Endothelial cell of umbilical vein (primary cell): ENCODE results near the gene TMEM161A. TPM values are rescaled to one million over a fixed set of nuclear protein-coding genes. Genes with fewer than 3 reads are reported as not detected.

Experiments used
- BruUV-seq: library from RNA; stranded (reverse); fragments of 400-500 nt; replicated peaks from 2 replicates; lab custom pipeline; 2021; lab: Mats Ljungman, UMichigan
- CTCF ChIA-PET: fragments of 300-600, 350-600 bp; sonication (Branson Sonifier 250); formaldehyde crosslinking; loops from one replicate; lab custom pipeline; 2021; ENCODE audit warnings: antibody characterized with exemption, inconsistent platforms; lab: Charles Lee
- POLR2A ChIA-PET: fragments of 300-600, 350-600 bp; sonication (Branson Sonifier 250); formaldehyde crosslinking; loops from one replicate; lab custom pipeline; 2021; ENCODE audit warnings: antibody characterized with exemption, inconsistent platforms; lab: Charles Lee
- DNase-seq: peaks from one replicate; pipeline ENCODE4 v3.0.0-alpha.2; 2011; ENCODE audit warnings: low read depth, low spot score
- FAIRE-seq: peaks from 2 replicates; lab custom pipeline; 2011; peaks lifted over from hg19 to GRCh38; lab: Jason Lieb, UNC
- H2AFZ ChIP-seq: 2 replicates; pipeline ENCODE4 v1.6.0; 2012; ENCODE audit warnings: low read depth, low read length, control low read depth, inconsistent platforms
- H3K27ac ChIP-seq: 2 replicates; pipeline ENCODE4 v1.5.1; 2011; ENCODE audit warnings: low read depth, mild to moderate bottlenecking, control low read depth, low read length, moderate library complexity; ENCODE audit not compliant: insufficient read depth
- H3K27me3 ChIP-seq, 2 experiments: 2 replicates each; pipeline versions ENCODE4 v1.6.0 to v1.6.1; 2011; ENCODE audit warnings: low read length in 2 of 2, mixed read lengths in 1 of 2; ENCODE audit not compliant: control insufficient read depth in 2 of 2, insufficient read depth in 2 of 2
- H3K36me3 ChIP-seq, 2 experiments: 2 replicates in 1 of 2; 3 replicates in 1 of 2; pipeline ENCODE4 v1.5.1; 2011; ENCODE audit warnings: low read length in 2 of 2, mild to moderate bottlenecking in 1 of 2, moderate library complexity in 1 of 2; ENCODE audit not compliant: control insufficient read depth in 2 of 2, insufficient read depth in 2 of 2; ENCODE audit errors: extremely low read depth in 1 of 2
- H3K4me1 ChIP-seq: 3 replicates; pipeline ENCODE4 v1.5.1; 2011; ENCODE audit warnings: mild to moderate bottlenecking, low read length; ENCODE audit not compliant: control insufficient read depth, insufficient read depth; ENCODE audit errors: extremely low read depth
- H3K4me2 ChIP-seq: 2 replicates; pipeline ENCODE4 v1.6.1; 2011; ENCODE audit warnings: low read length, control low read depth, mixed read lengths; ENCODE audit not compliant: insufficient read depth
- H3K4me3 ChIP-seq, 3 experiments: fragments of 200-600 bp in 1 of 3; sonication (generic), shearing (Covaris generic) in 1 of 3; replicated peaks in 1 of 3; 2 replicates each; pipeline ENCODE4 v1.5.1; 2011 to 2016; ENCODE audit warnings: control low read depth in 3 of 3, low read length in 3 of 3, mild to moderate bottlenecking in 2 of 3, inconsistent platforms in 1 of 3, low read depth in 1 of 3, moderate library complexity in 1 of 3; ENCODE audit not compliant: insufficient read depth in 1 of 3
- H3K79me2 ChIP-seq: 2 replicates; pipeline ENCODE4 v1.6.0; 2012; ENCODE audit warnings: low read length, inconsistent platforms; ENCODE audit not compliant: control insufficient read depth, insufficient read depth
- H3K9ac ChIP-seq: replicated peaks from 2 replicates; pipeline ENCODE3; 2011; ENCODE audit warnings: low read length, control low read depth; ENCODE audit not compliant: insufficient read depth; ENCODE audit errors: extremely low read depth
- H3K9me1 ChIP-seq: replicated peaks from 3 replicates; pipeline ENCODE4 v1.6.0; 2011; ENCODE audit warnings: mild to moderate bottlenecking, low read length; ENCODE audit not compliant: control insufficient read depth, insufficient read depth; ENCODE audit errors: extremely low read depth
- H3K9me3 ChIP-seq: replicated peaks from 2 replicates; pipeline ENCODE4 v1.5.1; 2012; ENCODE audit warnings: low read length, inconsistent platforms; ENCODE audit not compliant: control insufficient read depth, insufficient read depth
- H4K20me1 ChIP-seq: replicated peaks from 2 replicates; pipeline ENCODE3; 2011; ENCODE audit warnings: mild to moderate bottlenecking, low read length; ENCODE audit not compliant: control insufficient read depth, insufficient read depth; ENCODE audit errors: extremely low read depth
- EZH2 ChIP-seq: IDR thresholded peaks from 2 replicates; pipeline ENCODE4 v1.6.1; 2012; ENCODE audit warnings: borderline replicate concordance, low read depth, mild to moderate bottlenecking, moderate library complexity, low read length, inconsistent platforms; ENCODE audit not compliant: severe bottlenecking
- FOS ChIP-seq: IDR thresholded peaks from 2 replicates; pipeline ENCODE4 v1.6.1; 2011; ENCODE audit warnings: mild to moderate bottlenecking, low read length, moderate library complexity, borderline replicate concordance; ENCODE audit not compliant: insufficient read depth
- GATA2 ChIP-seq: IDR thresholded peaks from 2 replicates; pipeline ENCODE4 v1.7.0; 2011; ENCODE audit warnings: low read depth, mild to moderate bottlenecking, moderate library complexity, mixed read lengths, low read length; ENCODE audit not compliant: insufficient read length, insufficient read depth
- JUN ChIP-seq: IDR thresholded peaks from 2 replicates; pipeline ENCODE4 v1.6.1; 2011; ENCODE audit warnings: borderline replicate concordance, low read depth; ENCODE audit not compliant: insufficient read length, insufficient read depth
- MYC ChIP-seq: IDR thresholded peaks from one replicate; pipeline ENCODE4 v1.6.1; 2011; ENCODE audit warnings: mild to moderate bottlenecking, low read depth, low read length
- POLR2A ChIP-seq: IDR thresholded peaks from 2 replicates; pipeline ENCODE4 v1.6.1; 2012; ENCODE audit warnings: low read depth, mild to moderate bottlenecking, control low read depth, low read length
- POLR2AphosphoS5 ChIP-seq: IDR thresholded peaks from 2 replicates; pipeline ENCODE4 v1.6.1; 2012; ENCODE audit warnings: low read depth, mild to moderate bottlenecking, control low read depth, low read length, moderate library complexity; ENCODE audit not compliant: insufficient read depth
- dilution Hi-C: fragments of 300-500 bp; cut with MboI; formaldehyde crosslinking; loops from one replicate; pipeline ENCODE4 v1.15.0; 2019; ENCODE audit warnings: low sequenced_read_pairs; ENCODE audit not compliant: extremely low pct_ligation_motif_present
- intact Hi-C: fragments of 100-400 bp; cut with micrococcal nuclease; formaldehyde crosslinking; loops from one replicate; pipeline ENCODE4 v1.10.0; 2022
- polyA plus RNA-seq, 4 experiments: library from polyadenylated mRNA; depleted of rRNA in 3 of 4; stranded (reverse) in 3 of 4; unstranded in 1 of 4; fragments of >200 nt; gene quantifications; 2 replicates each; pipeline versions ENCODE4 v1.2.1 to v1.2.3, GENCODE V29; 2011 to 2012; ENCODE audit warnings: missing spikeins in 1 of 4
- total RNA-seq: library from RNA; stranded (reverse); gene quantifications from 2 replicates; pipeline ENCODE4 v1.2.3, GENCODE V29; 2021
- TF ChIP-seq, protein P1 (sequence below), 2 donors: IDR thresholded peaks; 1 replicate in 1 of 2; 2 replicates in 1 of 2; pipeline ENCODE4 v1.5.1; 2011; ENCODE audit warnings: low read length in 2 of 2, mild to moderate bottlenecking in 2 of 2, moderate library complexity in 2 of 2, control low read depth in 1 of 2, inconsistent platforms in 1 of 2, low read depth in 1 of 2; ENCODE audit not compliant: insufficient read depth in 1 of 2; ENCODE audit errors: extremely low read depth in 1 of 2
- TF ChIP-seq, protein P2 (sequence below): IDR thresholded peaks from 2 replicates; pipeline ENCODE4 v1.6.1; 2011; ENCODE audit not compliant: insufficient read depth, insufficient read length

TMEM161A gene
- total and polyA plus RNA-seq, 2 donors (not counting 3 experiments of a cell fraction or from before 2014, with no cell fraction given) = 24.1 to 54.9 TPM

DNA sequence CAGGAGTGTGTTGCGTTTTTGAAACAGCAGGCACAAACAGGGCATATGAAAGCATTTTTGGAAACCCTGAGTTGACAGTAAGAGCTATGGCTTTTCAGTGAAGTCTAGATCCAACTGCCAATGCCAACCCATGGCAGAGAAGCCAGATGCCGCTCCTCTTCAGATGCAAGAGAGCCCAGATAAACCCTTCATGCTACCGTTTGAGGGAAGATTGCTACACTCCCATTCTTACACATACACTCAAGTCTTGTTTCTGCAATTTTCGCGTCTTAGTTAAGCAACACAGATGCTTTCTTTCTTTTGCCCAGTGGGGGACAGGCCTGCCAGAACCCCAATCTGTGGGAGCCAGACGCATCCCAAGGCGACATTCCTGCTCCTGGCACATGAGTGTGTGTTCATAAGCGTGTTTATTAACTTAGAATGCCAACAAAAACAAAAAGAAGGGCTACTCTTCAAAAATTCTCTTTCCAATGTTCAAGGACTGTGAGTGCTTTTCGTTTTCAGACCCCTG is 43.3 kb upstream of the TMEM161A start:
- dilution Hi-C loops = no loop called here
- Histone ChIP-seq H3K79me2 (no peaks in the 10 kb centered on the region), H2AFZ (no peak overlapping the region), H3K4me2 (no peak overlapping the region), H3K27me3 (no peaks in the 10 kb centered on the region), H3K9me1 (no peaks in the 10 kb centered on the region), H3K4me3 (no peak overlapping the region), H3K9me3 (no peaks in the 10 kb centered on the region), H3K9ac (no peak overlapping the region), H3K27ac (no peak overlapping the region), H3K36me3 (peaks cover 0 to 6% of the 10 kb centered on the region in 2 experiments), H3K4me1 (no peaks in the 10 kb centered on the region), H4K20me1 (no peaks in the 10 kb centered on the region)
- FAIRE-seq = no peak
- no peak for DNase-seq
- ChIA-PET CTCF (no interaction called here), POLR2A (interaction anchor here (0.7 kb wide), 1 partner anchor 32 kb away, joined by 3 read pairs; no protein-coding TSS in a partner anchor)
- no TSS peak for BruUV-seq
- intact Hi-C loops = no loop called here
- no peak for TF ChIP-seq GATA2
- TF ChIP-seq, protein P1, sequence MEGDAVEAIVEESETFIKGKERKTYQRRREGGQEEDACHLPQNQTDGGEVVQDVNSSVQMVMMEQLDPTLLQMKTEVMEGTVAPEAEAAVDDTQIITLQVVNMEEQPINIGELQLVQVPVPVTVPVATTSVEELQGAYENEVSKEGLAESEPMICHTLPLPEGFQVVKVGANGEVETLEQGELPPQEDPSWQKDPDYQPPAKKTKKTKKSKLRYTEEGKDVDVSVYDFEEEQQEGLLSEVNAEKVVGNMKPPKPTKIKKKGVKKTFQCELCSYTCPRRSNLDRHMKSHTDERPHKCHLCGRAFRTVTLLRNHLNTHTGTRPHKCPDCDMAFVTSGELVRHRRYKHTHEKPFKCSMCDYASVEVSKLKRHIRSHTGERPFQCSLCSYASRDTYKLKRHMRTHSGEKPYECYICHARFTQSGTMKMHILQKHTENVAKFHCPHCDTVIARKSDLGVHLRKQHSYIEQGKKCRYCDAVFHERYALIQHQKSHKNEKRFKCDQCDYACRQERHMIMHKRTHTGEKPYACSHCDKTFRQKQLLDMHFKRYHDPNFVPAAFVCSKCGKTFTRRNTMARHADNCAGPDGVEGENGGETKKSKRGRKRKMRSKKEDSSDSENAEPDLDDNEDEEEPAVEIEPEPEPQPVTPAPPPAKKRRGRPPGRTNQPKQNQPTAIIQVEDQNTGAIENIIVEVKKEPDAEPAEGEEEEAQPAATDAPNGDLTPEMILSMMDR (IDR thresholded peaks at IDR 0.05; ENCODE audit: extremely low read depth in 1 of 2, insufficient read depth in 1 of 2, low read depth in 1 of 2, low read length in 2 of 2) = no peak
- no peak for TF ChIP-seq EZH2
- no peak for TF ChIP-seq FOS
- no peak for TF ChIP-seq POLR2A
- TF ChIP-seq, protein P2, sequence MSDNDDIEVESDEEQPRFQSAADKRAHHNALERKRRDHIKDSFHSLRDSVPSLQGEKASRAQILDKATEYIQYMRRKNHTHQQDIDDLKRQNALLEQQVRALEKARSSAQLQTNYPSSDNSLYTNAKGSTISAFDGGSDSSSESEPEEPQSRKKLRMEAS = no peak
- no peak for TF ChIP-seq MYC
- TF ChIP-seq POLR2AphosphoS5 = no peak
- TF ChIP-seq JUN = no peak
